ENCODE measurements around the gene CRACR2A. TPM values are rescaled to one million over a fixed set of nuclear protein-coding genes. Genes with fewer than 3 reads are reported as not detected.

Gene CRACR2A
- total RNA-seq, 1 donor, result 16.3 TPM

DNA sequence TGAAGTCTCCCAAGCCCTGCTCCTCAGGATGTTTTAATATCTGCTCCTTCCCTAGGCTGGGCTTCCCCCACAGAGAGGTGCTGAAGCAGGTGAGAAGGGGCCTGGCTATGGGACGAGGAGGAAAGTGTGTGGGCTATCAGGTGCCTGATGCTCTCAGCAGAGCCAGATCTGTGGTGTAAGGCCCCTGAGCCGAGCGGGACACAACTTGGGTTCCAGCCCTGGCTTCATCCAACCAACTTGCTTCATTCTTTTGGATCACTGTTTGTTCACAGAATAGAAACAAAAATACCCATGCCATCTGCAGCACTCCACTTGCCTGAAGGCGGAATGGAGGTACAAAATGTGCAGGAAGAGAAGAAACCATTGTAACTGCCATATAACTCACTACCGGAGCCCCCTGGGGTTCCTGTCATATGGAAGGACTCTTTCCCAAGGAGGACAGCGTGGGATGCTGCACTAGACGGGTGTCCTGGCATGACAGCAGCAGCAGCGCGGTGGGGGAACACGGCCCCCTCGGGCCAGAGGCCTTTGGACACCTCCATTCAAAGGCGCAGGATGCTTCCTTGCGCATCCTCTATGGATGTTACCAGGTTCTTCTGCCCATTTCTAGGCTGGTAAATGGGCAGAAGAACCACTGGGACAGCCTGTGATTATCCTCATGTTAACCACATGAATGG, 95.8 kb downstream of the CRACR2A start:
- Histone ChIP-seq H3K9me3 (ENCODE audit: low read depth, low read length) (no peaks in the 10 kb centered on the region), H3K27ac (ENCODE audit: low read depth, low read length) (no peak overlapping the region), H3K27me3 (ENCODE audit: insufficient read depth, low read length) (no peaks in the 10 kb centered on the region), H3K36me3 (ENCODE audit: insufficient read depth, low read length) (peaks cover 7% of the 10 kb centered on the region), H4K20me1 (ENCODE audit: insufficient read depth, low read length) (peaks cover 2% of the 10 kb centered on the region), H3K4me3 (ENCODE audit: insufficient read depth, low read length) (no peak overlapping the region), H3K79me2 (ENCODE audit: insufficient read depth, low read length) (no peaks in the 10 kb centered on the region), H3K4me1 (ENCODE audit: insufficient read depth, low read length) (no peaks in the 10 kb centered on the region), H2AFZ (ENCODE audit: low read length) (no peak overlapping the region), H3K4me2 (ENCODE audit: insufficient read depth, low read length) (no peak overlapping the region)
- no peak for DNase-seq (ENCODE audit: insufficient read length, low spot score, missing footprints)
- TF ChIP-seq CTCF (IDR thresholded peaks at IDR 0.05; ENCODE audit: extremely low read depth, low read depth, low read length), result no peak

GRCh38 chr12:3655328-3655900, 97.5 kb downstream of the CRACR2A start:
- peak; percentile 60 for TF ChIP-seq CTCF (IDR thresholded peaks at IDR 0.05; ENCODE audit: extremely low read depth, low read depth, low read length)

DNA sequence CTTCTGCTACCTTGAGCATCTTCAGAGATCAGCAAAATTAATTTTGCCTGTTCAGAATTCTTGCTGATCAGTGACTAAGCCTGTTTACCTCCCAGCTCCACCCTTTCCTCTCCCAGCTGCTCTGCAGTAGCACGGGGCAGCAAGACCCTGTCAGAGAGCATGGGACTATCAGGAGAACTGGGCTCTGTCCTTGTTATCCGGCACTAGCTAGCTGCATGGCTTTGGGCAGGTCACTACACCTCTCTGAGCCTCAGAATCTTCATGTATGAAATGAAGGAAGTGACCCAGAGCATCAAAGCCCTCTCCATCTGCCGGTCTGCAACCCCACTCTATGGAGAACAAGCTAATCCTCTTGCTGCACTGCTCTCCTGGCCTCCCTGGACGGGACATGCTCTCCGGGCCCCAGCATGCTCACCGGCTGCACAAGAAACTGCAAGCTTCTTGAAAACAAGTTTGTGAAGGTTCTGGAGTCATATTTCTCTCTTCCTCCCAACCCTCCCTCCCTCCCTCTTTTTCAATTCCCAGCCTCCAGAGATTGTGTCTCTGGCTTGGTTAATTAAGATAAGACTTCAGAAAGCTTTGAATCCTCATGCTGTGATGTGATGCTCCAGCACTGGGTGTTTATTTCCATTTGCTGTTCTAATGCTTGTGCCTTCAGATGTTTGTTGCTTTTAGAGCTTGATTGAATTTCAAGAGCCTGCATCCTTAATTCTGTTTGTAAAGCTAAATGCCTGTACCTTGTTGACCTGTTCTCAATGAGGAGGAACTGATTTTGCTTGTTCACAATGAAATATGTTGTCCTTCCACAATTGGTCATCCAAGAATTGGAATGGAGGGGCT, 101.1 kb downstream of the CRACR2A start:
- no peaks in the 10 kb centered on the region for H3K9me3 ChIP-seq (ENCODE audit: low read depth, low read length)
- H3K4me2 ChIP-seq (ENCODE audit: insufficient read depth, low read length), result no peak overlapping the region
- H3K4me1 ChIP-seq (ENCODE audit: insufficient read depth, low read length), result no peaks in the 10 kb centered on the region
- no peak for DNase-seq (ENCODE audit: insufficient read length, low spot score, missing footprints)
- H3K79me2 ChIP-seq (ENCODE audit: insufficient read depth, low read length), result no peaks in the 10 kb centered on the region
- H3K36me3 ChIP-seq (ENCODE audit: insufficient read depth, low read length), result no peaks in the 10 kb centered on the region
- no peak overlapping the region for H3K27ac ChIP-seq (ENCODE audit: low read depth, low read length)
- no peak for TF ChIP-seq CTCF (IDR thresholded peaks at IDR 0.05; ENCODE audit: extremely low read depth, low read depth, low read length)
- no peaks in the 10 kb centered on the region for H3K27me3 ChIP-seq (ENCODE audit: insufficient read depth, low read length)
- H3K4me3 ChIP-seq (ENCODE audit: insufficient read depth, low read length), result no peak overlapping the region
- H2AFZ ChIP-seq (ENCODE audit: low read length), result no peak overlapping the region
- peaks cover 2% of the 10 kb centered on the region for H4K20me1 ChIP-seq (ENCODE audit: insufficient read depth, low read length)

More at GRCh38 chr12:3655328-3655900, 97.5 kb downstream of the CRACR2A start:
- Histone ChIP-seq H3K27me3 (ENCODE audit: insufficient read depth, low read length) (no peaks in the 10 kb centered on the region), H3K79me2 (ENCODE audit: insufficient read depth, low read length) (no peaks in the 10 kb centered on the region), H3K4me3 (ENCODE audit: insufficient read depth, low read length) (no peak overlapping the region), H3K27ac (ENCODE audit: low read depth, low read length) (no peak overlapping the region), H3K4me2 (ENCODE audit: insufficient read depth, low read length) (no peak overlapping the region), H2AFZ (ENCODE audit: low read length) (no peak overlapping the region), H3K36me3 (ENCODE audit: insufficient read depth, low read length) (peaks cover 7% of the 10 kb centered on the region), H3K4me1 (ENCODE audit: insufficient read depth, low read length) (no peaks in the 10 kb centered on the region), H3K9me3 (ENCODE audit: low read depth, low read length) (no peaks in the 10 kb centered on the region), H4K20me1 (ENCODE audit: insufficient read depth, low read length) (peaks cover 2% of the 10 kb centered on the region)
- DNase-seq (ENCODE audit: insufficient read length, low spot score, missing footprints), result peak; percentile 91

DNA sequence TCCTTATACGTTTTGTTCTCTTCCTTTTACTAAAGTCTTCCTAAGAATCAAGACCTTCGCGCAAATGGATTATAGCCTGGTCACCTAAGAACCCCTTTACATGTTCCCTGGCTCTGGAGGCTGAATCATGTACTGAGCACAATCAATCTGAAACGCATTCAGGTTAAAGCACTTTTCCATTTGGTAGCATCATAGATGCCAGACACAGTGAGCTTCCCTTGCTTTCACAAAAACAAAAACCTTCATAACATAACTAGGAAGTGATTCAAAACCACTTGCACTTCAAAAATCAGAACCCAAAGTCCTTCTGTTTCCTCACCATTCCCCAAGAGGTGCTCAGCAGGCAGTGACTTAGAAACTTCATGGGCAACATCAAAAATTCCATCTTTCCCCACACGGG, 105.4 kb downstream of the CRACR2A start:
- no peaks in the 10 kb centered on the region for H3K9me3 ChIP-seq (ENCODE audit: low read depth, low read length)
- no peaks in the 10 kb centered on the region for H3K79me2 ChIP-seq (ENCODE audit: insufficient read depth, low read length)
- no peak for TF ChIP-seq CTCF (IDR thresholded peaks at IDR 0.05; ENCODE audit: extremely low read depth, low read depth, low read length)
- no peak overlapping the region for H3K27ac ChIP-seq (ENCODE audit: low read depth, low read length)
- no peaks in the 10 kb centered on the region for H3K4me1 ChIP-seq (ENCODE audit: insufficient read depth, low read length)
- no peaks in the 10 kb centered on the region for H3K36me3 ChIP-seq (ENCODE audit: insufficient read depth, low read length)
- H4K20me1 ChIP-seq (ENCODE audit: insufficient read depth, low read length), result no peaks in the 10 kb centered on the region
- H2AFZ ChIP-seq (ENCODE audit: low read length), result no peak overlapping the region
- no peak overlapping the region for H3K4me3 ChIP-seq (ENCODE audit: insufficient read depth, low read length)
- no peaks in the 10 kb centered on the region for H3K27me3 ChIP-seq (ENCODE audit: insufficient read depth, low read length)
- H3K4me2 ChIP-seq (ENCODE audit: insufficient read depth, low read length), result no peak overlapping the region
- DNase-seq (ENCODE audit: insufficient read length, low spot score, missing footprints), result no peak
